GM19395 (cell line): ENCODE results near the gene THBD.
A peak's percentile ranks its signal among the peaks of the same experiment; 100 is the strongest.

Experiments used
- ATAC-seq: cut with Tn5 transposase; IDR thresholded peaks from one replicate; pipeline ENCODE4 v1.9.1; 2021; ENCODE audit warnings: mild to moderate bottlenecking, moderate library complexity; ENCODE audit not compliant: unreplicated experiment

Gene THBD

GRCh38 chr20:23049201-23050075, at the start of gene THBD:
Gene THBD, minus strand, starts transcription at chr20:23049672. Its CDS starts 168 bp downstream, at chr20:23049504.
- ATAC-seq = no peak

DNA sequence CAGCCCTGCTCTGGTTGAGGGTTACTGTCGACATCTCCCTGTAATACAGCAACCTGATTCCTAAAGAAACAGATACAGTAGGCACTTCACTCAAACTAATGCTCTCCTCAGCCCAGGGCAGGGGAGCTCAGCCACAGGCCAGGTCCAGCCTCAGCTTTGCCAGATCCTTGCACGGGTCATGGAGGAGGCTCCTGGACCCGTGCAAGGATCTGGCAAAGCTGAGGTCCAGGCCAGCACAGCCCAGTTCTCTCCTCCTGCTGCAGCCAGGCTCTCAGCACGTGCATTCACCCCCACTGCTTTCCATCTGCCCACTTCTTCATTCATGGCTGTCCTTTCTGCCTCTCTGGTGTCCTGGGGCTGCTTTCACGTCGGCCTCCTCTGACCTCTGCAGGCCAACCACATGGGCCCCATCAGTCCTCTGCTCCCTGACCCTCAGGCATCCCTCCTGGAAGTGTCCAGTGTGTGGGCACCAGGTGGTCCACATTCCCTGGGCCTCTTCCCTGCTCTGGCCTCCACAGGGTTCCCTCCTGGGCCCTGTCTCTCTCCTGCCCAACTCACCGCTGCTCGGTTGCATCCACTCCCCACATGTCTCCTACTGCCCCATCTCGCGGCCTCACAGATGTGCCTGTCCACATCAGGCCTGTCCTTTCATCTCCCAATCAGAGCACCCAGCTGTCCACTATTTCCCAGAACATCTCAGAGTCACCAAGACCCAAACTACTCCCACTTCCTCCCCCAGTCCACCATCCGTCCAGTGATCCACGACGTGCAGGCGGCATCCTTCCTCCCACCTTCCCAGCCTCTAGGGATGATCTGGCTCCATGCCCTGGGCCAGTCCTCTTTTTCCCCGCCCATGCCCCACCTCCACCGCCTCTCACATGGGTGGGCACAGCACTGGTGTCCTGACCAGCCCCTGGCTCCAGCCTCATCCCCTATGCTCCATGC, 48.4 kb upstream of the THBD start:
- no peak for ATAC-seq

DNA sequence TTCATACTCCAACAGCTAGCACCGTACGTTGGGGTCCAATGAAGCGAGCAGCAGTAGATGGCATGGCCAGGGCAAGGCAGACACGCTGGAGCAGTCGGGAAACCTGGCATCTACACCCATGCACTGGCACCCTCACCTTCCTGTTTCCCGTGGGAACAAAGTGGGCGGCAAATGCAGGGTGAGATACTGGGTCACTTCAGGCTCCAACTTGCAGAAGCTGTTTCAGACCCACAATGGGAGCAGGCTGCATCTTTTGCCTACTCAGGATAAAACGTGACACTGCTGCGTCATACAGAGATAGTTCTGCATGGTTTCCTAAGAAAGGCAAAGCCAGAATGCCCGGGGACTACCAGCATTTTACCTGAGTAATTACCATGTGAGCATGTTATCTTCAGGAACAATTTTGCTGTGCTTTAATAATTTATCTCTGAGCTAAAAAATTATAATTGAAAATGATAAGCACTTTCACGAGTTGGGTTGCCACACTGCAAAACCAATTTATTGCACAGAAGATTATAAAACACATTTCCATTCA, 47.6 kb upstream of the THBD start:
- no peak for ATAC-seq

GRCh38 chr20:23096097-23096496, 46.6 kb upstream of the THBD start:
- no peak for ATAC-seq

- ATAC-seq = no peak
Observed at GRCh38 chr20:23095499-23095898, 46.0 kb upstream of the THBD start.

DNA sequence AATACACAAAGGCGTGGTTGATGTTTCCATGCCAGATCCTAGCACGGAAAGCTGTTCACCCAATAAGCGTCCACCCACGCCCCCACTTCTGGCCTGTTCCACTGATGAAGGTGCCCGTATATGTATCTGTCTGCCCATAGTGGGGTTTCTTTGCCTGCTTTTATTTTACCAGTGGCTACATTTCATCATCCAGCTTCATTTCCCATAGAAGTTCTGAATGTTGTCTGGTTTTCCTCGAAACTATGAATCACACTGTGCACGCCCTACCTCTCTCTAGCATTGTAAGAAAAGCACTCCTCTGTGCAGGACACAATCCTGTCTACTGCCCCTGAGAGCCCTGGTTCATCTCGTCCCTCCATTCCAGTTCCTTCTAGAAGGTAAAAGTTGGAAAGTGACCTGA, 45.5 kb upstream of the THBD start:
- ATAC-seq = no peak

DNA sequence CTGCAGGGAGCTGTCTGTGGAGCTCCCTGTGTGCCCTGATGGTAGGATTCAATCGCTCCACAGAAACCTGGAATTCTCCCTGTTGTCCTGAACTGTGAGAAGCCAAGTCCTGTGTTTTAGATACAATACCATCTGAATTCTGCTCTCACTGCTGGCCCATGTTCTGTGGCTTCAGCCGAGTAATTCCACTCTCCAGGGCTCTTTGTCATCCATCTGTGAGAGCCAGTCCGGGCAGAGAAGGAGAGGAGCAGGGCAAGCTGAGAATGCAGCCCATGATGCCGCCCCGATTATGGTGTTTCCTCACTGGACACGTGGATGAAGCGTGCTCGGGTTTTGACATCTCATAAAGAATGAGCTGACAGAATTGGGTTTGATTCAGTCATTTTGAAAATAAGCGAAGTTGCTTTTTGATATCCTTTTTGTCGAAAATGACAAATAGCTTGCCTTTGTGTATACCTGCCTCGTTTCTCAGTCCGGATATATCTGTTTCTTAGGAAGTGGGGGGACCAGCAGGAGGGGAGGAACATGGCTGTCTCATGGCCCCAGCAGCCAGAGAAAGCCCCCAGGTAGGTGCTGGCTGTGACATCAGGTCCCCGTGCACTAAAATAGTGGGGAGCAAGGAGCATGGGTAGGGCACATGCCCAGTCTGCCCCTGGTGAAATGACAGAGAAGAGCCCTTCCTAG, 44.9 kb upstream of the THBD start:
- no peak for ATAC-seq

DNA sequence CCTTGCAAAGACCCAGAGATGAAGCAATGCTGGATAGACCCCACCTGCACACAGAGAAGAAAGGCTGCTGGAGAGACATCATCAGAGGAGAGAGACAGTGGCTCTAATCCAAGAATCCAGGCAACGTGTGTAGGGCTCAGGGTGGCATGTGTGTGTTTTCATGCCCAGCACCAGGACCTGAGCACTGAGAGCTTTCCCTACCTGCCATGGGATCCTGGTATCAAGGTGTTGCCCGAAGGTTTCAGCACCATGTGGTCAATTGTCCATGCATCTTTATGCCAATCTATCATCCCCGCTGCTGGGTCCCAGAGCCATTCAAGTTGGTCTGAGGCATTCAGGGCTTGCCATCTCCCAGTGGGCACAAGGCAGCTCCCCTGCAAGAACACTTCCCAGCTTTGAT, 44.1 kb upstream of the THBD start:
- no peak for ATAC-seq

- ATAC-seq = no peak
Observed at GRCh38 chr20:23092861-23093495, 43.5 kb upstream of the THBD start.

GRCh38 chr20:23092384-23092756, 42.9 kb upstream of the THBD start:
- ATAC-seq = no peak

- ATAC-seq = no peak
Observed at GRCh38 chr20:23091721-23092383, 42.4 kb upstream of the THBD start.

- no peak for ATAC-seq
Observed at GRCh38 chr20:23090878-23091277, 41.4 kb upstream of the THBD start.

- no peak for ATAC-seq
Observed at GRCh38 chr20:23090147-23090546, 40.7 kb upstream of the THBD start.

DNA sequence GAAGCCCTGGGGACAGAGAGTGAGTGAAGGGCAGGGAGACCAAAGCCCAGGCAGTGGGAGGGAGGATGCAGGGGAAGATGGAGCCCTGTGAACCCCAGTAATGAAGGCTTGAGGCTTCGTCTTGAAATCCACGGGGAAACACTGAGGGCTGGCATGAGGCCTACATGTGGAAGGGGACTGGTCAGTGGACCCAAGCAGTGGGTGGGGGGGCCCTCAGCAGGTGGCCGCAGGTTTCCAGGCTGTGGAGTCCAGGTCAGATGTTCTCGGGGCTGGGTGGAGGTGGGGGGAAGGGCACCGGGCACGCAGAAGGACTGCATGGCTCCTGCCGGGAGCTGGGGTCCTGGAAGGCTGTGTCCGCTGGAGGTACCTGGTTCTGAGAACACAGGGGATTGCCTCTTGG, 39.4 kb upstream of the THBD start:
- ATAC-seq = no peak

DNA sequence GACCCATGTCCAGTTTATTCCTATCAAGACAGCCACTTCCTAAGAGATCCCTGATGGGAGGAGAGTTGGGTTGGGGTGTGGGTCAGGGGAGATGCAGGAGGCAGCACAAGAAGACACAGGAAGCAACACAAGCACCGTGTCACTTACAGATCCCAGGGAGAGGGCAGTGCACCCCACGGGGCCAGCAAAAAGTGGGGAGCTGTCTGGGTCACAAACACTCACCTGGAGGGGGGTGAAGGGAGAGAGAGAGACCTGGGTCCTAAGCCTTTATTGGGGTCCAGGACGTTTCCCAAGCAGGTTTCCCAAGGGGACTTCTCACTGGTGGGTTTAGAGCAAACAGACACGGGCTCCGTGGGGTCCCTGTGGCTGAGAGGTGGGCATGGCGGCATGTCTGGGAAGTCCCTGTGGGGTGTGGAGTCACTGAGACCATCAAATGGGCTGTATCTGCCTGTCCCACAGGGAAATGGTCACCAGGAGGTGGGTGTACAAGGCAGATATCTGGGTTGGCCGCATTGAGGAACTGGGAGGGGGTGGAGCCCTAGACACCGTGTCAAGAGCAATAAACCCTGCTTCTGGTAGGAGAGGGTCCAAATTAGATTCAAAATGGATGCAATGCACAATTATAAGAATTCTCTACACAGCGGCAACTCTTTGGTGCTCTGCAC, 38.2 kb upstream of the THBD start:
- ATAC-seq = no peak

GRCh38 chr20:23086931-23087411, 37.5 kb upstream of the THBD start:
- no peak for ATAC-seq

DNA sequence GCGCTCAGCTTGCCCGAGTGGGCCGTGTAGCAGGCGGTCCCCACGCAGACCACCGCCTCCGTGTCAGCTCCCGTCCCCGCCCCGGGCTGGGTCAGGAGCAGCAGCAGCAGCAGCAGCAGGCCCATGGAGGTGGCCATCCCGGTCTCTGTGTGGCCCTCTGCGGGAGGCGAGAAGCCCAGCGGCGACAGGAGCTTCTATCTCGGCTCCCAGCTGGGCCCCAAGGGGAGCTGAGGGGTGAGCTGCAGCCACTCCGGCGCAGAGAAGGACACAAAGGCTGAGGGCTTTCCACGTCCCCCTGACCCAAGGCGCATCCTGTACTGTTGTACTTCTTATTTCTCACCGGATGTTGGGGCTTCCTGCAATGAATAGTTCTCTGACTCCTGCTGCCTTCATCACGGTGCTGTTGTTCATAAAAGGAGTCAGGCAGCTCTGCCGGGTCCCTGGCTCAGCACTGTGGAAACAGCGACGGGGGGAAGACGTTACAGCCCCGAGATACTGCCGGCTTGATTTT, 36.6 kb upstream of the THBD start, which contains the start of gene CD93:
CD93 (minus strand) TSS at position 269 of the 511 bp plus-strand sequence; CDS start at position 137, 132 bp downstream.
- ATAC-seq = peak; percentile 61

- ATAC-seq = no peak
Observed at GRCh38 chr20:23085436-23086055, 36.1 kb upstream of the THBD start.
